Stimulated activated CD4-positive, alpha-beta T cell treated with anti-CD3 and anti-CD28 coated beads, Interleukin-1b, Interleukin-23, amount 100 ng/mL, for 4 hours (primary cell): ENCODE measurements around the gene CXADR.
A peak's percentile ranks its signal among the peaks of the same experiment; 100 is the strongest.
"Not testable (repeated sequence)": the region's sequence is repeated elsewhere in the genome, so short reads cannot be mapped to it uniquely, and the experiment has no call there.

Experiments
- DNase-seq, 2 donors: peaks; one replicate each; pipeline ENCODE4 v3.0.0-alpha.2; 2020; ENCODE audit warnings: low read depth in 2 of 2

Gene CXADR

GRCh38 chr21:17512253-17513213 lies at the start of gene CXADR:
Gene CXADR, plus strand, starts transcription at chr21:17513043. Its CDS starts 87 bp downstream, at chr21:17513130.
- peak; percentile 66 to 75 for DNase-seq

DNA sequence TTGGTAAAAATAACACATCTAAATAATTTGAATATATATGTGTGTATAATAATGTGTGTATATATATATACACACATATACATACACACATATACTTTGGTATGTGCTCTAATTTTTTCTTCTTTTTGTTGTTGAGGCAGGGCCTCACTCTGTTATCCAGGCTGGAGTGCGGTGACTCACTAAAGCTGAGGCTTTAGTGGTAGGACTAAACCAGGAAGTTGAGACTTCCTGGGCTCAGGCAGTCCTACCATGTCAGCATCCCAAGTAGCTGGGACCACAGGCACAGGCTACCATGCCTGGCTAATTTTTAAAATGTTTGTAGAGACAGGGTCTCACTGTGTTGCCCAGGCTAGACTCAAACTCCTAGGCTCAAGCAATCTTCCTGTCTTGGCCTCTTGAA lies 46.7 kb upstream of the CXADR start:
- no peak for DNase-seq

DNA sequence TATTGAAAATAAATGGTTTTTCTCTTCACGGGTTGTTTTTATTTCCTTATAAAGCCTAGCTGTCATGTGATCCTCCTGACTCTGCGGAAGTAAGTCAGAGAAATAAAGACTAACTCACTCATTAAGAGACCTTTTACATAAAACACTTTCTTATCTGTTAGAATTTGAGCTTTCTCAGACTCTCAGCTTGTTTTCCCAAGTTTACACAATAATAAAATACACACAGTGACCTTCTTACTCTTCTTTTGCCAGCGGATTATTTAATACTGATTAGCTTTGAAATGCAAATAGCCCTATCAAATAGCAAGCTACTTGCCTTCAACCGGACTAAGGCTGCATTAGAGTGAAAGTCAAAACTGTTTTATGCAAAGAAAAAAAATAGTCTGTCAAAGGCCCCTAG lies 45.5 kb upstream of the CXADR start:
- no peak for DNase-seq

DNA sequence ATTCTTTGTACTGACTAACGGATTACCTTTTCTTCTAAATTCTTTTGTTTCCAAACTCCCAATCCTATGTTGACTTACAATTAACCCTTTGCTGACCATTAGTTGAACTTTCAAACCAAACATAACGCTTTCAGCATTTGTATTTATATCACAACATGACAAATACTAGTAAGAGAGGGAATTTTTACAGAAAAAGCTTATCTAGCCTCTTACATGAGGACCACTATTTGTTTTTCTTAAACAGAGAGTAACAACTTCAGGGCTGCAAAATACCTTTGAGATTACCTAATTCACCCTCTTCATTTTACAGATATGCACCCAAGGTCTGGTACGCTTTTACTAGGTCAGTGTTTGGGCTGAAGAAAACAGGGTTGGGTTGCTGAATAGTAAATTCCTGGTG lies 45.0 kb upstream of the CXADR start:
- DNase-seq, result no peak

DNA sequence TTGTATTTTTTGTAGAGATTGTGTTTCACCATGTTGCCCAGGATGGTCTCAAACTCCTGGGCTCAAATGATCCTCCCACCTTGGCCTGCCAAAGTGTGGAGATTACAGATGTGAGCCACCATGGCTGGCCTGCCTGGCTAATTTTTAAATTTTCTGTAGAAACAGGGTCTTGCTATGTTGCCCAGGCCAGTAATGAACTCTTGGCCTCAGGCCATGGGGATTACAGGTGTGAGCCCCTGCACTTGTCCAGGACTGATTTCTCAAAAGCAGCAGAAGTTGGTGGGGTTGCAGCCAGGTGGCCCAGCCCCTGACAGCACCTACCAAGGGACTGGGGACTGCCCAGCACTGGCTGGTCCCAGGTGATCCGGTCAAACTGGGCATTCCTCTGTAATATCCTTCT lies 44.1 kb upstream of the CXADR start:
- no peak for DNase-seq

GRCh38 chr21:17469727-17470126 lies 43.1 kb upstream of the CXADR start:
- DNase-seq, result no peak

- no peak for DNase-seq
These were observed 40.7 kb upstream of the CXADR start for GRCh38 chr21:17472182-17472581.

GRCh38 chr21:17472592-17473271 lies 40.1 kb upstream of the CXADR start:
- DNase-seq, result no peak

- DNase-seq, result no peak
These were observed 36.8 kb upstream of the CXADR start for GRCh38 chr21:17476006-17476405.

- DNase-seq, result not testable (repeated sequence)
These were observed 34.7 kb upstream of the CXADR start for GRCh38 chr21:17478156-17478555.

GRCh38 chr21:17479606-17480005 lies 33.2 kb upstream of the CXADR start:
- no peak for DNase-seq

- no peak for DNase-seq
These were observed 29.9 kb upstream of the CXADR start for GRCh38 chr21:17482928-17483327.

GRCh38 chr21:17488620-17489019 lies 24.2 kb upstream of the CXADR start:
- no peak for DNase-seq

- not testable (repeated sequence) for DNase-seq
These were observed 23.3 kb upstream of the CXADR start for GRCh38 chr21:17489565-17489964.

GRCh38 chr21:17491716-17492414 lies 21.0 kb upstream of the CXADR start:
- DNase-seq, result no peak

- DNase-seq, result no peak
These were observed 20.3 kb upstream of the CXADR start for GRCh38 chr21:17492415-17493168.

DNA sequence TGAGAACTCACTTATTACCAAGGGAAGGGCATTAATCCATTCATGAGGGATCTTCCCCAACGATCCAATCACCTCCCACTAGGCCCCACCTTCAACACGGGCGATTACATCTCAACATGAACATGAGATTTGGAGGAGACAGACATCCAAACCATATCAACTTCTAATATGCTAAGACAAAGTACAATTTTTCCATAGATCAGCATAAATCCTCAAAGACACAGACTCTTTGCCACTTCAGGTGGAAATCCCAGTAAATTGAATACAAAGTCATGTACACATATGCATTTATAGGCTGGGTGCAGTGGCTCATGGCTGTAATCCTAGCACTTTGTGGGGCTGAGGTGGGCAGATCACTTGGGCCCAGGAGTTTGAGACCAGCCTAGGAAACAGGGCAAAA lies 18.8 kb upstream of the CXADR start:
- no peak for DNase-seq

GRCh38 chr21:17495680-17496079 lies 17.2 kb upstream of the CXADR start:
- DNase-seq, result no peak

- DNase-seq, result no peak
These were observed 15.5 kb upstream of the CXADR start for GRCh38 chr21:17497316-17497715.

- DNase-seq, result no peak
These were observed 14.3 kb upstream of the CXADR start for GRCh38 chr21:17498586-17498985.
